Measurements from ENCODE around the gene PLEKHG2.

The PLEKHG2 gene

DNA sequence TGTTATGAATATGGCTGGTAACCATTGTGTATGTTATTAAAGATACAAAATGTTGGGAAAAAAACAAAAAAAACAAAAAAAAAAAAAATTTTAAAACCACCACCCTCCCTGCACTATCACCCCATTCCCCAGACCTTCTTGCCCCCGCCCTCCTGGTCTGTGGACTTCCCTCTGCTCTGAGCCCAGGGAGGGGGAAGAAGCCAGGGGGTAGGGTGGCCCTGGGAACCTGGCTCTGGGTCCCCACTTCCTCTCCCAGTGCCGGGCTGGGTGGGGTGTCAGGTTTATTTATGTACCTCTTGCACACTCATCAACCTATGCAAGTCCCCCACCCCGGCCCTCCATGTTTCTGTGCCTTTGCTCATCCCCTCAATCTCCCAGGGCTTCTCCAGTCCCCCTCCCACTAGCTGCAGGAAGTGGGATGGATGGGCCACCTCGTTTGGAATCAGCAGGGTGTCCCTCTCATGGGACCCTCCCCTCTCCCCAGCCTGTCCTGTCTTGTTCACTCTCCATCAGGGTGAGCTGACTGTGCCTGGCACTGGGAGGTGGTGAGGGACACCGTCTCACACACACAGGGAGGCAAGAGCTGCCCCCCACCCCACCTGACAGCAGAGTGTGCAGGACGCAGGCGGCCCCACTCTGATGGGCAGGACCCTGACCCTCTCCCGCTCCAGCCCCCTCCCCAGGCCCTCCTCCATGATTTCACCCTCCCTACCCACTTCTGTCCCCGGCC is 27.5 kb upstream of the PLEKHG2 start:
- DNase-seq: no peak

DNA sequence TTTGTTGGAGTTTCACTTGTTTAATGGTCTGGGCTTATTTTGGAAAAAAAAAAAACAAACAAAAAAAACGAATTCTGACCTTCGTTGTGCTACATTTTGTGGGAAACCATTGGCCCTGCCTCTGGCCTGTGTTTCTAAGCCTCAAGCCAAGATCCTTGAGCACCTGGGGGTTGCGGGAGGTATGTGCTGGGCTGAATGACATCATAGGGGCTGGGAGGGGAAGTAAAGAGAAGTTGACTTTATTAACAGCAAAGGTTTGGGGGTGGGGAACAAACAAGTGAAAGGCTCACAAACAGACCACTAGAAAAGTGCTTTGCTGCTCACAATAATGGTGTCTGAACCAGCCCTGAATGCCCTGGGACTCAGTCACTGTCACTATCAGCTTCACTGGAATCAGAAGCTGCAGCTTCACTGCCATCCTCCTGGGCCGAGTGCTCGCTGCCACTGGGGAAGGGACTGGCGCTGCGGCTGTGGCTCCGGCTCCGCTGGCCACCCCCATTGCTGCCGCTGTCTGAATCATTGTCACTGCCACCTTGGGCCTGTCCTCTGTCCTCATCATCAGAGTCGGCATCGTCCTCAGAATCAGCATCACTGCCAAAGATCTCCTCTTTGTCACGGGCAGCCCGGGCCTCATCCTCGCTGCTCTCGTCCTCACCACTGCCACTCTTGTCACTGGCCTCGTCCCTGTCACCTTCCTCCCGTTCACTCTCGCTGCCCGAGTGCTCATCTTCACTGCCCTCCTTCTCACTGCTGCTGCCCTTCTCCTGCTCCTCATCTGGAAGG is 26.6 kb upstream of the PLEKHG2 start:
- DNase-seq: no peak

DNA sequence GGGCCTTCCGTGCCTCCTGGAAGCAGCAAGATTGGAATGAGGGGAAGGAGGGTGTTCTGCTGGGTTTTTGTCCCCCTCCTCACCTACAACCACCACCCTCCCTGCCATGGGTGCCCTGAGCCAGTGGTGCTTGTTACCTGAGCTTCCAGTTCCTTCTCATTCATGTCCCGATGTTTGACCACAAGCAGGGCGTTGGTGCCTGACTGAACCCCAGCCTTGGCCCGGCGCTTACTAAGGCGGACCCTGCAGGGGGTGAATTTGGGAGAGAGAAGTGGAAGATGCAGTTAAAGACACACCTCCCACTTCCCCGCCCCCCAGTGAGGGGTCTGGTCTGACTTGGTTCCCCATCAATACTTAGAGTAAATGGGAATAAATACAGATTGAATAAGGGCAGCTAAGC is 25.9 kb upstream of the PLEKHG2 start:
- DNase-seq: no peak

DNA sequence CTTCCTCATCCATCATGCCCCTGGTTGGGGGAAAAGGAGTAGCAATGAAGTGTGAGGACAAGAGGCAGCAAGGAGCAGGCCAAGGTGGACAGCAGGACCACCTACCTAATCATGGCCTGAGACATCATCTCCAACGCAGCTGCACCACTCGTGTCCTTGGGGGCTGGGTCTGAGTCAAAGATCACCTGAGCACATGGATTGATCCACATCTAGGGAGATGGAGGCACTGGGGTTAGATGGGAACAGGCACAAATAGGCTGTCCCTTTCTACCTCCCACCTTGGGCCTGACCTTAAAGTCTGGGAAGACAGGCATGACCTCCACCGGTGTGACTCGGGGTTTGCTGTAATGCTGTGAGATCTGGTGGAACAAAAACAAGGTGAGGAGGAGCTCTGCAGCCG is 23.8 kb upstream of the PLEKHG2 start:
- no peak for DNase-seq

DNA sequence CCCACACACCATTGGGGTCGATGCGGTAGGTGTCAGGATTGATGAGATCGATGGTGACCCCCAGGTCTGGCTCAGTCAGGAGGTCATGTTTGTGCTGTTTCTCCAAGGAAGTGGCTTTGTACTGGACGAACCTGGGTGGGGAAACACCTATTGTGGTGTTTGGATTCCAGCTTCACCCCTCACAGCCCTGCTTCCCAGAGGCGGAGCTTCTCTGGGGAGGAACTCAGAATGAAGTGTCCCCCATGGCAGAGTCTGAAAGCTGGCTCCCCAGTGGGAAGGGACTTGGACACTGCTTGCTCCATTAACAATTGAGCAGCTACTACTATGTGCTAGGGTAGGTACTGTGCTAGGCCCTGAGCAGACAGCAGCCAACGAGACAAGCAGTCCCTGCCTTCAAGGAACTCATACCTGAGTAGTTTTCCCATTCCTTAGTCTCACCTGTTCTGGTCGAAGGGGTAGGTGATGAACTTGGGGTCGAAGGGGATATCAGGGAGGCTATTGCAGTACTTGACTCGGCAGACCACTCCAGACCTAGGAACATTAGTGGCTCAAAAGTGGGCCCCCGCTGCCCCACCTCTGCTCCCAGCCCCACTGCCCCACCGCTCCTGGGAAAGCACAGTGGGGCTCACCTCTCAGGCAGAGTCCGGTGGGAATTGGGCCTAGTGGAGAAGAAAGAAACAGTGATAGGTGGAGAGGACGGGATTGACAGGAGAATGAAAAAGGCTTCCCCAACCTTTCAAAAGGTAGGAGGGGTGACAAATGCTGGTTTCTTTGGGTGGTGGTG is 22.6 kb upstream of the PLEKHG2 start:
- DNase-seq: no peak

DNA sequence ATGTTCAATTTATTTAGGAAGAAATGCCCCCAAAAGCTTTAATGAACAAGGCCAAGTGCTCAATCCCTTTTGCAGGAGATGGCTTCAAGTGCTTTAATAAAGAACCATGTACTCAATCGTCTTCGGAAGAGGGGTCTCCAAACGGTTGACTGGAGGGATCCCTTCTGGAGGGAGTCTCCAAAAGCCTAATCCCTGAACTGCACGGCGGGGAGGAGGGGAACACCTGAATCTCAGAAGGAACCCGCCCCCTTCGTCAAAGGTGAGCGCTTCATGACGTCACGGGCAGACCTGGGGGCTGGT is 22.1 kb upstream of the PLEKHG2 start:
- peak; percentile 79 for DNase-seq

DNA sequence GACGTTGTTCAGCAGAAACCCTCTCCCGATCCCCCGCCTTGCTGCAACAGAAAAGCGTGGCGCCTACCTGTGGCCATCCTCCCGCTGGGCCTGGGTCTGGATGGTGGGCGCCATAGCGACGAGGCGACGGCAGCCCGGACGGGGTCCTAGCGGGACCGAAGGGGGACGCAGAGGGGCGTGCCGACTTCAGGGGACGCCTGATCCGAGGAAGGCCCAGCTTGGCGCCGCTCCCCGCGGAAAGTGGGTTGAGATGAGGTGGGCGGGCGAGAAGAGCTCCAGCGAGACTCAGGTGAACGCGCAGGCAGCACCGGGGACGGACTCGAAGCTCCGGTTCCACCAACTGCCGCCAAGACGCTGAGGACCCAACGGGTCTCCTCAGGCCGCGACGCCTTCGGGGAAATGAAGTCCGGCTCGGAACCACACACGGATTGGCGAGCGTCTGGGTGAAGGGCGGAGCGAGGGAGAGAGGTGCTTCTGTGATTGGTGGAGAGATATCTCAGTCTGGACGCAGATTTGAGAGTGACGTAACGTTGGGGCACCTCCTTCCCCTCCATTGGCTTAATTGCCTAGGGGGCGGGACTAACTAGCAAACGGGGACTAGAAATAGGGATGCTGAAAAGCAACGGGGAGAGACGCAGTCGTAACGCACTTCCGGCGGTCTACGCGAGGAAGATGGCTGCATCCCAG is 21.6 kb upstream of the PLEKHG2 start, which contains the start of the genes MED29 and PAF1:
MED29 (plus strand) TSS at position 628 of the 687 bp plus-strand sequence; CDS start at position 673, 45 bp downstream.
PAF1 (minus strand) TSS at position 356 of the 687 bp plus-strand sequence; CDS start at position 114, 242 bp downstream.
- DNase-seq: peak; percentile 90

DNA sequence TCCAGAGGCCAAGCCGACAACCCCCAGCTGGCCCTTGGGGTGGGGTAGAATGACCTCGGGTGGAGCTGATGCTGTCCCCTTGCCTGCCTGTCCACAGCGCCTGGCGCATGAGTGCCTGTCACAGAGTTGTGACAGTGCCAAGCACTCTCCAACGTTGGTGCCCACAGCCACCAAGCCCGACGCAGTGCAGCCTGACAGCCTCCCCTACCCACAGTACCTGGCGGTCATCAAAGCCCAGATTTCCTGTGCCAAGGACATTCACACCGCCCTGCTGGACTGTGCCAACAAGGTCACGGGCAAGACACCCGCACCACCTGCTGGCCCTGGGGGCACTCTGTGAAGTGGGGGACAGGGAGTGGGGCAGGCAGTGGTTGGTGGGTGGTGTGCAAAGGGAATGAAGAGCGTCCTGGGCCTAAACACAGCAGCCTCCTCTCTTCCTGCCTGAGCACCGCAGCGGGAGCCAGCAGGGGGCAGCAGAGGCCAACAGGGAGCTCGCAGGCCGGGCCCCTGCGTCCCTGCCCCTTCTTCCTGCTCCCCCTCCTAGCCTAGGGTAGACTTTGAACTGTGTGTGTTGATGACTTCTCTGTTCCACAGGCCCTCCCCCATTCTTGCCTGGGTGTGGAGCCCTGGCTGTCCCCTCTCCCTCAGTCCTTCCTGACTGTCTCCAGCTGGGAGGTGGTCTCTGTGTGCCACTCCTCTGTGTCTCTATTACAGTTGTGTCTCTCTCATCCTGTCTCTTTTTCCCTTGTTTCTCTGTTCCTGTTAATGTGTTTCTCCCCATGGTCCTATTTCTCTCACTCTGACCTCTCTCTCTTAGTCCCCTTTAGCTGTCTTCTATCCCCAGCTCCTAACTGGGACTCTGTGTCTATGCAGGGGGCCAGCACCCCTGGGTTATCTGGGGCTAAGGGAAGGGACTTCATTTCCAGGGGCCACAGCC is 14.8 kb upstream of the PLEKHG2 start:
- DNase-seq: peak; percentile 95

DNA sequence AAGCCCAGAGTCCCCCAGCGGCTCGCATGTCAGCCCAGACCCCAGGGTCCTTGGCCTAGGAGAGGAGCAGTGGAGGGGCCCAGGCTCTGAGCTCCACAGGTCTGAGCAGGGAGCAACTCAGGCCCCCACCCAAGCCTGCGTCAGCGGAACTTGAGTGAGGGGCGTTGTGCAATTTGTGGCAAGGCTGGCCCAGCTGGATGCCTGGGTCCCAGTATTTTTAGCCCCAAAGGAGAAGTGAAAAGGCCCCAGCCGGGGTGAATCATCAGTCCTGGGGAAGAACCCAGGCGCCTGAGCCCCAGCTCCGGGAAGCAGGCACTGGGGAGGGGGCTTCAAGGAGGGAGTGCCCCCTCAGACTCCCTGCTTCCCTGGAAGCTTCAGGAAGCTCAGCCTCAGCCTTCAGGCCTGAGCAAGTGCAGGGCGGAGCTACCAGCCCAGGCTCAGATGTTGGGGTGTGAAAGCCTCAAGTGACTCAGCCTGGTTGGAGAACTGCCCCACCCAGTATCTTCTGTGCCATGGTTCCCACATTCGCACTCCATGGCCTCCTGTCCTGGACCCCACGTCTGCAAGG is 14.1 kb upstream of the PLEKHG2 start:
- DNase-seq: no peak

DNA sequence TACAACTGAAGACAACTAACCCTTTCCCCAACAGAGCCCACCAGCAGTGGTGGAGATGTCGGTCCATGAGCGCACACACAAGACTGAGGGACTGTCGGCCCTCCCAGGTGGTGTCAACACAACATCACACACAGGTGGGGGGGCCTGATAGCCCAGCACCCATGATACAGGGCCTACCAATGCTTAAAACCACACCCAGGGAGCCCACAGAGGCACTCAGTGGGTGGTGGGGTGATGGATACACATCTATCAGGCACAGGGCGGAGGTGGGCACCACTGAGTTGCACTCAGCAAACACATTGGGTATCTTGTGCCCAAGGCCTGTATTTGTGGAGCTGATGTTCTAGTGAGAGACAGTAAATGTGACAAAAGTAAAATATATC is 12.8 kb upstream of the PLEKHG2 start:
- no peak for DNase-seq

DNA sequence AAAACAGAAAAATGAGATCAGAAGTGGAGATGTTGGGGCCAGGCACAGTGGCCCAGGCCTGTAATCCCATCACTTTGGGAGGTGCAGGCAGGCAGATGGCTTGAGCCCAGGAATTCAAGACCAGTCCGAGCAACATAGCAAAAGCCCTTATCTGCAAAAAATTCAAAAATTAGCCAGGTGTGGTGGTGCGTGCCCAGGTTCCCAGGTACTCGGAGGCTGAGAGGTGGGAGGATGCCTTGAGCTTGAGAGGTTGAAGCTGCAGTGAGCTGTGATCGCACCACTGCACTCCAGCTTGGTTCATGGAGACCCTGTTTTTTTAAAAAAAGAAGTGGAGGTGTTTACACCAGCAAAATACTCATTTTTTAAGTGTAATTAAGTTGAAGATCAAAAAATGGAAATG is 12.4 kb upstream of the PLEKHG2 start:
- no peak for DNase-seq

DNA sequence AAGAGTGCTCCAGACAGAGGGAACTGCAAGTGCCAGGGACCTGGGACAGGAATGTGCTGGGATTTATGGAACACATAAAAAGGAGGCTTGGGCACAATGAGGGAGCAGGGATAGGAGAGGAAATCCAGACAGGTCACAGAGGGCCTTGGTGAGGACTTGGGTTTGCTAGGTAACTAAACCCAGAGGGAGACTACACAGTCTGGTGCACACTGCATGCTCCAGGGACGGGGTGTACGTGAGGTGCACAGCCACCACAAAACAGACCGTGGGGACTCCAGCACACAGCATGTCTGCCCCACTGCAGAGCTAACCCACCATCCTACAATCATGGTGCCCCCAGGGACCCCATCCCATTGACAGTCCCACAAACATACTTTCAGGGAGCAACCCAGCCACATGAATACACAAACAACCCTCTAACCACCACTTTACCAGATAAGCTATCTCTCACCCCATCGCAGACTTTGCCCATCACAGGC is 11.4 kb upstream of the PLEKHG2 start:
- no peak for DNase-seq

DNA sequence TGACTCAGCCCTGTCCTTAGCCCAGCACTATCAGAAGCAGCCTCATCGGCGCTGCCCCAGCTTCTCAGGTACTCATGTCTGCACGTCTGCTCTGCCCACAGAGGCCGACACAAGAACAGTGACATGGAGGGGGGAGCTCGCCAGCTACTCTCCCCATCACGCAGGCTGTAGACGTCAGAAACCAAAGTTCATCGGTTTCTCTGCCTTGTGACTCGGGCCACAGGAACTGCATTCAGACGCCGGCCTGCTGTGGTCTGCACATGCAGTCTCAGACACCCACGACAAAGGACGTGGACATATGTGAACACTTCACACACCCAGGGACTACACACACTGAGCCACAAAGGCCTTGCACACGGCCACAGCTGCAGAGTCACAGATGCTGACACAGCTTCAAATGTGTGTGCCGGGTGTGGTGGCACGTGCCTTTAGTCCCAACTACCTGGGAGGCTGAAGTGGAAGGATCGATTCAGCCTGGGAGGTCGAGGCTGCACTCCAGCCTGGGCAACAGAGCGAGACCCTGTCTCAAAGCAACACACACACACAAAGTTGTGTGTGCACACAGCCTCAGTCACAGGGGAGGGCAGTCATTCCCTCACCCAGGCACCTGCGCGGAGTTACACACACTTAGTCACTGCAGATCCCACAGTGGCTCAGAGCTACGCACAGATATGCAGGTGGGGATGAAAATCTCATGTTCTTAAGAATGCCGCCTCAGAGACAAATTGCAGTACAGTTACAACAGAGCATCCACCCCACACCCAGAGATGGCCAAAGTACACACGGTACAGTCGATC is 10.7 kb upstream of the PLEKHG2 start:
- peak; percentile 56 for DNase-seq

DNA sequence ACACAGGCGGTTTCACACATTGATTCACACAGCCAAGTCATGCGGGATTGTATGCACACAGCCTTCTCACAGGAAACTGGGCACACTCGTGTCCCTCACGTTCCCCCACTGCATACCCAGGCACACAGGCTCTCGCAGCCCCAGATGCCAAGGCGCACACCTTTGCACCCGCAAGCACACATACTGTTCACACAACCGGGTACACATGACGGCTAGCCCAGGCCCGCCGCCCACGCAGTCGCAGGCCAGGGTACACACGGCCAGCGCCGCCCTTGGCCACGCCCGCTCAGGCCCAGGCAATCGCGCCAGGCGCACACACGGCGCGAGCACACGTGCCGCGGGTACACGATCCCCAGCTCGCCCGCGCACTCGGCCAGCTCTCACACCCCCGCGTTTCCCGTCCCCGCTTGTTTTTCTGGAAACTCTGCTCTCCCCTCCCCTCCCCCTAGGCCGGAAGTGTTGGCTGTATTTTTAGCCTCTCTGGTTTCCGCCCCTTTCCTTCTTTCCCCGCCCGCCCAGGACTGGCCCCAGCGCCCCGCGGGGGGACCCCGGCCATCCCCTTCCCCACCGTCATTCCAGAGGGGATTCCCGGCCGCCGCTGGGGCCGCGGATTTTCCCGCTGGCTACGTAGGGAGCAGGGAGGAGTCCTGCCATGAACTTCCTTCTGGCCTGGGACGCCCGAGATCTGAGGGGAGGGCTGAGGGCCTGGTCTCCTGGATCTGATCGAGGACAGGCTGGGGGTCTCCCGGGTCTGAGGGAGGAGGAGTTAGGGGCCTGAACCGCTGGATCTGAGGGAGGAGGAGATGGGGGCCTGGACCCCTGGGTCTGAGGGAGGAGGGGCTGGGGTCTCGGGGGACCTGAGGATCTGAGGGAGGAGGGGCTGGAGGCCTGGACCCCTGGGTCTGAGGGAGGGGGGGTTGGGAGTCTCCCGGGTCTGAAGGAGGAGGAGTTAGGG is 9.8 kb upstream of the PLEKHG2 start:
- DNase-seq: peak; percentile 79

DNA sequence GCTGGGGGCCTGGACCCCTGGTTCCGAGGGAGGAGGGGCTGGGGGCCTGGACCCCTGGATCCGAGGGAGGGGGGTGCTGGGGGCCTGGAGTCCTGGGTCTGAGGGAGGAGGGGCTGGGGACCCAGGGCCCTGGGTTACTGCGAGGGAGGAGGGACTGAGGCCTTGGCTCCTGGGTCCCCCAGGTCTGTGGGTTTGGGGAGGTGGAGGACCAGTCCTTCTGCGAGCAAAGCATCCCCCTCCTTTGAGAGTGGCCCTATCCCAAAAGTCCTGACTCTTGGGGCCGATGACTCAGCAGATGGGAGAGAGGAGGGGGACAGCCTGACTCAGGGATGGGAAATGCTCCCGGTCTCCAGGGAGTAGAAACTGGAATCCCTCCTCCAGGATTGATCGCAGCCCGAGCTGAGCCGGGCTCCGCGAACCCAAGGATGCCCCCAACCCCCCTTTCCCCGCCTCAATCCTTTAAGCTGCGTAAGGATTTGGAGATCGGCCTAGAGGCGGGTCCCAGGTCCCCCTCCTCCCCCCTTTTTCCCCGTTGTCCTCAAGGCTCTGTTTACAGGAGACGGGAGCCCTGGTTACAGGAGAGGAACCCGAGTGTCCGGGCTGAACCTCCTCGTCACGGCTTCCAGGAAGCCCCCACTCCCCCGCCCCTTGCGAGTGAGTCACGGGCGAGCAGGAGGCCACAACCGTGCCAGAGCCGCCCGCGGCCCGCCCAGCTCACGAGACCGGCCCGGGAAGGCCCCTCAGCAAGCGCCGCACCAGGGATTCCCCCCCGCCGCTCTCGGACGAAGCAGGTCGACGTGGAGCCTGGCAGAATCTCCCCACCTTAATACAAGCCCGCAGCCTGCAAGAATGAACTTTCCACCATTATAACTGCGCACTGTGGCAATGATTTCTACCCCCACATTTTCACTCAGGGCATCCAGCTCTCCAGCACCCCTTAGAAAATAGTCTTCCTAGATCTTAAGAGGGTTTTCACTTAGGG is 8.8 kb upstream of the PLEKHG2 start:
- DNase-seq: peak; percentile 95

DNA sequence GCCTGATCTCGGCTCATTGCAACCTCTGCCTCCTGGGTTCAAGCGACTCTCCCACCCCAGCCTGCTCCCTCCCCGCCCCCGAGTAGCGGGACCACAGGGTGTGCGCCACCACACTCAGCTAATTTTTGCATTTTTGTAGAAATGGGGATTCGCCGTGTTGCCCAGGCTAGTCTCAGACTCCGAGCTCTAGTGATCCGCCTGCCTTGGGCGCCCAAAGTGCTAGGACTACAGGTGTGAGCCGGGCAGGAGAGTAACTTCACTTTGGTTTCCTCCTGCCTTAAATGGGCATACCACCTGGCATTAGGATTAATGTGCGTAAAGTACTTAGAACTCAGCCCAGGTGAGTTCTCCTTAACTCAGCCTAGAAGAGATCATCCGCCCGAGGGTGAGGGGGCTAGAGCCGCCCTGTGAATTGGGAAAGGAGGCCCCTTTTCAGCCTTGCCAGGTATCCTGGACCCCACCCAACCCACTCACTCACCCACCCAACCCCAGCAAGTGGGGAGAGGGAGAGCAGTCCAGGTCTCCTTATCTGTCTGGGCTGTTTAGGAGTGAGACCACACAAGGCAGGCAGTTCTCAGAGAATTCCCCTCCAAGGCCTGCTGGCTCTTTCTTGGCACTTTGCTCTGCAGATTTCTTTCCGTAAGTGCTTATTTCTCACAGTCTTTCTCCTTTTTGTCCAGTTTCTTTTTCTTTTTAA is 7.1 kb upstream of the PLEKHG2 start:
- DNase-seq: no peak

DNA sequence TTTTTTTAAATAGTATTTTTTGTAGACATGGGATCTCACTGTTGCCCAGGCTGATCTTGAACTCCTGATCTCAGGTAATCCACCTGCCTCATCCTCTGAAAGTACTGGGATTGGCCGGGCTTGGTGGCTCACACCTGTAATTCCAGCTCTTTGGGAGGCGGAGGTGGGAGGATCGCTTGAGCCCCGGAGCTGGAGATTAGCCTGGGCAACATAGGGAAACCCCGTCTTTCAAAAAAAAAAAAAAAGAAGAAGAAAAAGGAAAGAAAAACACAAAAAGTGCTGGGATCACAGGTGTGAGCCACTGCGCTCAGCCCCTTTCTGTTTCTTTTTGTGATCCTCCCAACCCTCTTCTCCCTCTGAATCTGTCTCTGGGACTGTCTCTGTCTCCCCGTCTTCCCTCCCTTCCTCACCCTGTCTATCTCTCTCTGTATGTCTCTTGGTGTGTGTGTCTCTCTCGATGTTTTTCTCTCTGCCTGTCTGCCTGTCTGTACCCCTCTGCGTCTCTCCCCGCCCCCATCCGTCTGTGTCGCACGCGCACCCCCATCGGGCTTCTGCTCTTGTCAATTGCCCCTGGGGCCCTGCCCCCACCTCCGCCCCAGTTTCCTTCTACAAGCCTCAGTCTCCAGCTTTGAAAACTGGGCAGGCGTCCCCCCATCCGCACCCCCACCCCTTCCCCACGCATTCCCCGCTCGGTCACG is 6.4 kb upstream of the PLEKHG2 start:
- peak; percentile 87 for DNase-seq
